ENCODE results near the gene HIF3A. TPM values are rescaled to one million over a fixed set of nuclear protein-coding genes. Genes with fewer than 3 reads are reported as not detected.
"Not testable (repeated sequence)": the region's sequence is repeated elsewhere in the genome, so short reads cannot be mapped to it uniquely, and the experiment has no call there.

HIF3A gene
- total RNA-seq, 1 donor from 2014 or later = 12.6 TPM

- H3K79me2 ChIP-seq (ENCODE audit: insufficient read depth, low read length) = peaks cover 48% of the 10 kb centered on the region
- Mint-ChIP-seq H3K27me3 (ENCODE audit: low read depth, unreplicated experiment) (no peaks in the 10 kb centered on the region), H3K27ac (ENCODE audit: unreplicated experiment) (peak overlapping the region; percentile 72), H3K4me1 (ENCODE audit: low read depth, unreplicated experiment) (peaks cover 39% of the 10 kb centered on the region), H3K4me3 (ENCODE audit: unreplicated experiment) (peak overlapping the region; percentile 20), H3K9me3 (ENCODE audit: unreplicated experiment) (no peaks in the 10 kb centered on the region), H3K36me3 (ENCODE audit: low read depth, unreplicated experiment) (peaks cover 25% of the 10 kb centered on the region)
- FAIRE-seq (no peak), DNase-seq (ENCODE audit: low read depth) (peak; percentile 55)
- no peak overlapping the region for H2AFZ ChIP-seq (ENCODE audit: low read depth, low read length)
- H3K4me2 ChIP-seq (ENCODE audit: low read length) = peak overlapping the region; percentile 84
- peaks cover 15% of the 10 kb centered on the region for H3K36me3 ChIP-seq (ENCODE audit: insufficient read depth, low read length)
- peak overlapping the region; percentile 29 for H3K4me3 ChIP-seq (ENCODE audit: insufficient read depth, low read depth, low read length)
- no peaks in the 10 kb centered on the region for H3K9me3 ChIP-seq (ENCODE audit: insufficient read depth, low read depth, low read length)
- TF ChIP-seq CTCF (IDR thresholded peaks at IDR 0.05; ENCODE audit: insufficient read depth, low read depth, low read length) (no peak), EZH2 (IDR thresholded peaks at IDR 0.05; ENCODE audit: insufficient read depth, low read length) (no peak)
- H3K27me3 ChIP-seq (ENCODE audit: insufficient read depth, low read length) = no peaks in the 10 kb centered on the region
- peaks cover 42% of the 10 kb centered on the region for H3K4me1 ChIP-seq (ENCODE audit: insufficient read depth, low read length)
- H4K20me1 ChIP-seq (ENCODE audit: insufficient read depth, low read length) = peaks cover 27% of the 10 kb centered on the region
- H3K9ac ChIP-seq (ENCODE audit: low read length) = peak overlapping the region; percentile 78
- H3K27ac ChIP-seq (ENCODE audit: low read depth, low read length) = peak overlapping the region; percentile 92
Measured at GRCh38 chr19:46373491-46374359, 76.9 kb downstream of the HIF3A start.

GRCh38 chr19:46374536-46375475 lies 78.0 kb downstream of the HIF3A start:
- Mint-ChIP-seq H3K9me3 (ENCODE audit: unreplicated experiment) (no peaks in the 10 kb centered on the region), H3K27ac (ENCODE audit: unreplicated experiment) (peak overlapping the region; percentile 34), H3K27me3 (ENCODE audit: low read depth, unreplicated experiment) (no peaks in the 10 kb centered on the region), H3K4me1 (ENCODE audit: low read depth, unreplicated experiment) (peaks cover 39% of the 10 kb centered on the region), H3K4me3 (ENCODE audit: unreplicated experiment) (no peak overlapping the region), H3K36me3 (ENCODE audit: low read depth, unreplicated experiment) (peaks cover 27% of the 10 kb centered on the region)
- Histone ChIP-seq H3K9me3 (ENCODE audit: insufficient read depth, low read depth, low read length) (no peaks in the 10 kb centered on the region), H3K36me3 (ENCODE audit: insufficient read depth, low read length) (peaks cover 20% of the 10 kb centered on the region), H3K79me2 (ENCODE audit: insufficient read depth, low read length) (peaks cover 48% of the 10 kb centered on the region), H3K27me3 (ENCODE audit: insufficient read depth, low read length) (no peaks in the 10 kb centered on the region), H2AFZ (ENCODE audit: low read depth, low read length) (no peak overlapping the region), H3K9ac (ENCODE audit: low read length) (peak overlapping the region; percentile 61), H3K4me2 (ENCODE audit: low read length) (no peak overlapping the region), H3K4me1 (ENCODE audit: insufficient read depth, low read length) (peaks cover 42% of the 10 kb centered on the region), H3K4me3 (ENCODE audit: insufficient read depth, low read depth, low read length) (no peak overlapping the region), H3K27ac (ENCODE audit: low read depth, low read length) (peak overlapping the region; percentile 92), H4K20me1 (ENCODE audit: insufficient read depth, low read length) (peaks cover 27% of the 10 kb centered on the region)
- no peak for DNase-seq (ENCODE audit: low read depth)
- no peak for TF ChIP-seq EZH2 (IDR thresholded peaks at IDR 0.05; ENCODE audit: insufficient read depth, low read length)
- TF ChIP-seq CTCF (IDR thresholded peaks at IDR 0.05; ENCODE audit: insufficient read depth, low read depth, low read length) = no peak
- no peak for FAIRE-seq

GRCh38 chr19:46375476-46376067 lies 78.7 kb downstream of the HIF3A start:
- Mint-ChIP-seq H3K4me1 (ENCODE audit: low read depth, unreplicated experiment) (peaks cover 36% of the 10 kb centered on the region), H3K36me3 (ENCODE audit: low read depth, unreplicated experiment) (peaks cover 27% of the 10 kb centered on the region)
- not testable (repeated sequence) for FAIRE-seq; H3K27ac Mint-ChIP-seq (ENCODE audit: unreplicated experiment); H3K4me3 ChIP-seq (ENCODE audit: insufficient read depth, low read depth, low read length); H3K4me2 ChIP-seq (ENCODE audit: low read length); H2AFZ ChIP-seq (ENCODE audit: low read depth, low read length); H3K27ac ChIP-seq (ENCODE audit: low read depth, low read length); H3K4me3 Mint-ChIP-seq (ENCODE audit: unreplicated experiment); DNase-seq (ENCODE audit: low read depth); H3K27me3 ChIP-seq (ENCODE audit: insufficient read depth, low read length); H3K9ac ChIP-seq (ENCODE audit: low read length); H3K9me3 Mint-ChIP-seq (ENCODE audit: unreplicated experiment); H3K9me3 ChIP-seq (ENCODE audit: insufficient read depth, low read depth, low read length); H3K27me3 Mint-ChIP-seq (ENCODE audit: low read depth, unreplicated experiment)
- peaks cover 42% of the 10 kb centered on the region for H3K4me1 ChIP-seq (ENCODE audit: insufficient read depth, low read length)
- peaks cover 49% of the 10 kb centered on the region for H3K79me2 ChIP-seq (ENCODE audit: insufficient read depth, low read length)
- H3K36me3 ChIP-seq (ENCODE audit: insufficient read depth, low read length) = peaks cover 21% of the 10 kb centered on the region
- H4K20me1 ChIP-seq (ENCODE audit: insufficient read depth, low read length) = peaks cover 26% of the 10 kb centered on the region

All from astrocyte (in vitro differentiated cells and primary cell).